ENCODE measurements around the gene CNN3. TPM values are rescaled to one million over a fixed set of nuclear protein-coding genes. Genes with fewer than 3 reads are reported as not detected.

The CNN3 gene
- total RNA-seq, 4 donors from 2014 or later: 334 to 604 (median 452) TPM

GRCh38 chr1:94908965-94909364 lies 17.9 kb downstream of the CNN3 start:
- H3K9me3 ChIP-seq: no peaks in the 10 kb centered on the region
- H3K4me1 ChIP-seq: peaks cover 0 to 6% of the 10 kb centered on the region in 2 donors
- H3K36me3 ChIP-seq: no peaks in the 10 kb centered on the region
- H3K27me3 ChIP-seq: no peaks in the 10 kb centered on the region
- TF ChIP-seq CTCF (IDR thresholded peaks at IDR 0.05): no peak
- TF ChIP-seq POLR2A (IDR thresholded peaks at IDR 0.05): no peak
- no peak for DNase-seq
- H3K27ac ChIP-seq: peak overlapping the region; percentile 25 to 62
- intact Hi-C loops (cut with DNase I; ENCODE audit: low total_unique reads): no loop called here
- H3K4me3 ChIP-seq: no peak overlapping the region

- DNase-seq: no peak
- no peak for TF ChIP-seq CTCF (IDR thresholded peaks at IDR 0.05)
- TF ChIP-seq POLR2A (IDR thresholded peaks at IDR 0.05): no peak
- H3K9me3 ChIP-seq: no peaks in the 10 kb centered on the region
- intact Hi-C loops (cut with DNase I; ENCODE audit: low total_unique reads): no loop called here
- H3K4me3 ChIP-seq: no peak overlapping the region
- H3K27ac ChIP-seq: peak overlapping the region; percentile 62 to 75
- H3K36me3 ChIP-seq: no peaks in the 10 kb centered on the region
- H3K27me3 ChIP-seq: no peaks in the 10 kb centered on the region
- peaks cover 0 to 6% of the 10 kb centered on the region in 2 donors for H3K4me1 ChIP-seq
Observed at GRCh38 chr1:94908190-94908589, 18.7 kb downstream of the CNN3 start.

- TF ChIP-seq CTCF (IDR thresholded peaks at IDR 0.05): no peak
- intact Hi-C loops (cut with DNase I; ENCODE audit: low total_unique reads): no loop called here
- no peak for DNase-seq
- H3K27me3 ChIP-seq: no peaks in the 10 kb centered on the region
- H3K4me3 ChIP-seq: no peak overlapping the region
- H3K27ac ChIP-seq: peak overlapping the region; percentile 62 to 75
- H3K4me1 ChIP-seq: peaks cover 0 to 6% of the 10 kb centered on the region in 2 donors
- no peaks in the 10 kb centered on the region for H3K36me3 ChIP-seq
- no peaks in the 10 kb centered on the region for H3K9me3 ChIP-seq
Observed at GRCh38 chr1:94907136-94907535, 19.8 kb downstream of the CNN3 start.

- Histone ChIP-seq H3K27ac (peak overlapping the region; percentile 62 to 75), H3K4me1 (peaks cover 0 to 6% of the 10 kb centered on the region in 2 donors)
- peak in 1 of 2 donors; percentile 54 for DNase-seq
Observed at GRCh38 chr1:94906382-94906781, 20.5 kb downstream of the CNN3 start.

GRCh38 chr1:94905207-94905606 lies 21.7 kb downstream of the CNN3 start:
- no peaks in the 10 kb centered on the region for H3K9me3 ChIP-seq
- H3K4me3 ChIP-seq: no peak overlapping the region
- no peaks in the 10 kb centered on the region for H3K27me3 ChIP-seq
- intact Hi-C loops (cut with DNase I; ENCODE audit: low total_unique reads): no loop called here
- peaks cover 0 to 6% of the 10 kb centered on the region in 2 donors for H3K4me1 ChIP-seq
- no peaks in the 10 kb centered on the region for H3K36me3 ChIP-seq
- no peak for DNase-seq
- TF ChIP-seq POLR2A (IDR thresholded peaks at IDR 0.05): no peak
- TF ChIP-seq CTCF (IDR thresholded peaks at IDR 0.05): no peak
- peak overlapping the region; percentile 62 to 75 for H3K27ac ChIP-seq

More at GRCh38 chr1:94906382-94906781, 20.5 kb downstream of the CNN3 start:
- H3K27me3 ChIP-seq: no peaks in the 10 kb centered on the region
- H3K9me3 ChIP-seq: no peaks in the 10 kb centered on the region
- intact Hi-C loops (cut with DNase I; ENCODE audit: low total_unique reads): no loop called here
- no peak for TF ChIP-seq CTCF (IDR thresholded peaks at IDR 0.05)
- TF ChIP-seq POLR2A (IDR thresholded peaks at IDR 0.05): no peak
- no peaks in the 10 kb centered on the region for H3K36me3 ChIP-seq
- no peak overlapping the region for H3K4me3 ChIP-seq

Measured in uterus (tissue), 4 donors.